ENCODE measurements around the gene ZBTB14.

The ZBTB14 gene
- total RNA-seq = 29.9 to 42.6 (median 40.5) reads per million in 3 donors

- DNase-seq = peak; percentile 55 to 63 (median 58)
- Histone ChIP-seq H3K4me1 (ENCODE audit: control insufficient read depth, insufficient read depth, low read length, poor library complexity, severe bottlenecking) (peaks cover 17% of the 10 kb centered on the region), H3K9me3 (ENCODE audit: control insufficient read depth, low read length) (no peaks in the 10 kb centered on the region), H3K27me3 (replicated peaks; ENCODE audit: control insufficient read depth, insufficient read depth, low read length, poor library complexity, severe bottlenecking) (no peaks in the 10 kb centered on the region), H3K27ac (ENCODE audit: insufficient read depth, low read length, poor library complexity, severe bottlenecking) (peak within 1 kb of the TSS; percentile 86), H3K36me3 (ENCODE audit: control insufficient read depth, insufficient read depth, low read length) (peaks cover 13% of the 10 kb centered on the region), H3K4me3 (ENCODE audit: insufficient read depth, low read depth, low read length, poor library complexity, severe bottlenecking) (peak within 1 kb of the TSS; percentile 78)
Measured at GRCh38 chr18:5295231-5295920, at the start of gene ZBTB14. Gene ZBTB14 (minus strand): TSS chr18:5295726. CDS start chr18:5293246, 2,480 bp downstream.

GRCh38 chr18:5339202-5339834, 43.8 kb upstream of the ZBTB14 start:
- no peaks in the 10 kb centered on the region for H3K9me3 ChIP-seq (ENCODE audit: control insufficient read depth, low read length)
- no peaks in the 10 kb centered on the region for H3K4me1 ChIP-seq (ENCODE audit: control insufficient read depth, insufficient read depth, low read length, poor library complexity, severe bottlenecking)
- no peak for DNase-seq
- H3K36me3 ChIP-seq (ENCODE audit: control insufficient read depth, insufficient read depth, low read length) = no peaks in the 10 kb centered on the region
- H3K4me3 ChIP-seq (ENCODE audit: insufficient read depth, low read depth, low read length, poor library complexity, severe bottlenecking) = no peak overlapping the region
- H3K27me3 ChIP-seq (replicated peaks; ENCODE audit: control insufficient read depth, insufficient read depth, low read length, poor library complexity, severe bottlenecking) = peaks cover 4% of the 10 kb centered on the region
- H3K27ac ChIP-seq (ENCODE audit: insufficient read depth, low read length, poor library complexity, severe bottlenecking) = no peak overlapping the region

- H3K4me1 ChIP-seq (ENCODE audit: control insufficient read depth, insufficient read depth, low read length, poor library complexity, severe bottlenecking) = no peaks in the 10 kb centered on the region
- DNase-seq = no peak
- H3K27ac ChIP-seq (ENCODE audit: insufficient read depth, low read length, poor library complexity, severe bottlenecking) = no peak overlapping the region
- H3K36me3 ChIP-seq (ENCODE audit: control insufficient read depth, insufficient read depth, low read length) = no peaks in the 10 kb centered on the region
- no peak overlapping the region for H3K4me3 ChIP-seq (ENCODE audit: insufficient read depth, low read depth, low read length, poor library complexity, severe bottlenecking)
- no peaks in the 10 kb centered on the region for H3K9me3 ChIP-seq (ENCODE audit: control insufficient read depth, low read length)
- H3K27me3 ChIP-seq (replicated peaks; ENCODE audit: control insufficient read depth, insufficient read depth, low read length, poor library complexity, severe bottlenecking) = peaks cover 4% of the 10 kb centered on the region
Measured at GRCh38 chr18:5334456-5335075, 39.0 kb upstream of the ZBTB14 start.

- Histone ChIP-seq H3K27ac (ENCODE audit: insufficient read depth, low read length, poor library complexity, severe bottlenecking) (no peak overlapping the region), H3K4me3 (ENCODE audit: insufficient read depth, low read depth, low read length, poor library complexity, severe bottlenecking) (no peak overlapping the region), H3K36me3 (ENCODE audit: control insufficient read depth, insufficient read depth, low read length) (no peaks in the 10 kb centered on the region), H3K9me3 (ENCODE audit: control insufficient read depth, low read length) (no peaks in the 10 kb centered on the region), H3K27me3 (replicated peaks; ENCODE audit: control insufficient read depth, insufficient read depth, low read length, poor library complexity, severe bottlenecking) (no peaks in the 10 kb centered on the region), H3K4me1 (ENCODE audit: control insufficient read depth, insufficient read depth, low read length, poor library complexity, severe bottlenecking) (no peaks in the 10 kb centered on the region)
- no peak for DNase-seq
Measured at GRCh38 chr18:5318061-5318700, 22.7 kb upstream of the ZBTB14 start.

GRCh38 chr18:5317186-5317585, 21.7 kb upstream of the ZBTB14 start:
- H3K27me3 ChIP-seq (replicated peaks; ENCODE audit: control insufficient read depth, insufficient read depth, low read length, poor library complexity, severe bottlenecking) = no peaks in the 10 kb centered on the region
- no peaks in the 10 kb centered on the region for H3K4me1 ChIP-seq (ENCODE audit: control insufficient read depth, insufficient read depth, low read length, poor library complexity, severe bottlenecking)
- no peak for DNase-seq
- no peaks in the 10 kb centered on the region for H3K9me3 ChIP-seq (ENCODE audit: control insufficient read depth, low read length)
- H3K36me3 ChIP-seq (ENCODE audit: control insufficient read depth, insufficient read depth, low read length) = no peaks in the 10 kb centered on the region
- no peak overlapping the region for H3K4me3 ChIP-seq (ENCODE audit: insufficient read depth, low read depth, low read length, poor library complexity, severe bottlenecking)
- no peak overlapping the region for H3K27ac ChIP-seq (ENCODE audit: insufficient read depth, low read length, poor library complexity, severe bottlenecking)

- Histone ChIP-seq H3K27me3 (replicated peaks; ENCODE audit: control insufficient read depth, insufficient read depth, low read length, poor library complexity, severe bottlenecking) (no peaks in the 10 kb centered on the region), H3K36me3 (ENCODE audit: control insufficient read depth, insufficient read depth, low read length) (no peaks in the 10 kb centered on the region), H3K9me3 (ENCODE audit: control insufficient read depth, low read length) (no peaks in the 10 kb centered on the region), H3K4me1 (ENCODE audit: control insufficient read depth, insufficient read depth, low read length, poor library complexity, severe bottlenecking) (no peaks in the 10 kb centered on the region), H3K4me3 (ENCODE audit: insufficient read depth, low read depth, low read length, poor library complexity, severe bottlenecking) (no peak overlapping the region), H3K27ac (ENCODE audit: insufficient read depth, low read length, poor library complexity, severe bottlenecking) (no peak overlapping the region)
- no peak for DNase-seq
Measured at GRCh38 chr18:5315838-5316237, 20.3 kb upstream of the ZBTB14 start.

GRCh38 chr18:5311301-5311989, 15.9 kb upstream of the ZBTB14 start:
- DNase-seq = no peak
- Histone ChIP-seq H3K36me3 (ENCODE audit: control insufficient read depth, insufficient read depth, low read length) (no peaks in the 10 kb centered on the region), H3K27me3 (replicated peaks; ENCODE audit: control insufficient read depth, insufficient read depth, low read length, poor library complexity, severe bottlenecking) (no peaks in the 10 kb centered on the region), H3K27ac (ENCODE audit: insufficient read depth, low read length, poor library complexity, severe bottlenecking) (no peak overlapping the region), H3K4me3 (ENCODE audit: insufficient read depth, low read depth, low read length, poor library complexity, severe bottlenecking) (no peak overlapping the region), H3K4me1 (ENCODE audit: control insufficient read depth, insufficient read depth, low read length, poor library complexity, severe bottlenecking) (no peaks in the 10 kb centered on the region), H3K9me3 (ENCODE audit: control insufficient read depth, low read length) (no peaks in the 10 kb centered on the region)

- Histone ChIP-seq H3K4me1 (ENCODE audit: control insufficient read depth, insufficient read depth, low read length, poor library complexity, severe bottlenecking) (no peaks in the 10 kb centered on the region), H3K36me3 (ENCODE audit: control insufficient read depth, insufficient read depth, low read length) (no peaks in the 10 kb centered on the region), H3K4me3 (ENCODE audit: insufficient read depth, low read depth, low read length, poor library complexity, severe bottlenecking) (peak overlapping the region; percentile 46), H3K27me3 (replicated peaks; ENCODE audit: control insufficient read depth, insufficient read depth, low read length, poor library complexity, severe bottlenecking) (no peaks in the 10 kb centered on the region), H3K9me3 (ENCODE audit: control insufficient read depth, low read length) (no peaks in the 10 kb centered on the region), H3K27ac (ENCODE audit: insufficient read depth, low read length, poor library complexity, severe bottlenecking) (peak overlapping the region; percentile 30)
- DNase-seq = no peak
Measured at GRCh38 chr18:5309888-5310470, 14.5 kb upstream of the ZBTB14 start.

GRCh38 chr18:5305835-5306234, 10.3 kb upstream of the ZBTB14 start:
- no peak for DNase-seq

More at GRCh38 chr18:5305835-5306234, 10.3 kb upstream of the ZBTB14 start:
- Histone ChIP-seq H3K4me1 (ENCODE audit: control insufficient read depth, insufficient read depth, low read length, poor library complexity, severe bottlenecking) (no peaks in the 10 kb centered on the region), H3K36me3 (ENCODE audit: control insufficient read depth, insufficient read depth, low read length) (no peaks in the 10 kb centered on the region), H3K9me3 (ENCODE audit: control insufficient read depth, low read length) (no peaks in the 10 kb centered on the region), H3K4me3 (ENCODE audit: insufficient read depth, low read depth, low read length, poor library complexity, severe bottlenecking) (no peak overlapping the region), H3K27me3 (replicated peaks; ENCODE audit: control insufficient read depth, insufficient read depth, low read length, poor library complexity, severe bottlenecking) (no peaks in the 10 kb centered on the region), H3K27ac (ENCODE audit: insufficient read depth, low read length, poor library complexity, severe bottlenecking) (no peak overlapping the region)

Data from effector memory CD4-positive, alpha-beta T cell (primary cell).